WTC11 (cell line): ENCODE results near the gene SPSB3. TPM values are rescaled to one million over a fixed set of nuclear protein-coding genes. Genes with fewer than 3 reads are reported as not detected.
A peak's percentile ranks its signal among the peaks of the same experiment; 100 is the strongest.

ENCODE experiments used
- FOXP1 ChIP-seq: sonication (generic); formaldehyde crosslinking; IDR thresholded peaks from 2 replicates; pipeline ENCODE4 v1.8.0; 2022; ENCODE audit warnings: missing genetic modification reagents, mild to moderate bottlenecking, moderate library complexity, borderline replicate concordance
- GRHL2 ChIP-seq: fragments of 250-450 bp; sonication (Bioruptor Pico); IDR thresholded peaks from 2 replicates; pipeline ENCODE4 v1.8.0; 2022; ENCODE audit warnings: mild to moderate bottlenecking, moderate library complexity; ENCODE audit not compliant: insufficient replicate concordance, severe bottlenecking
- IRF2 ChIP-seq: sonication (generic); formaldehyde crosslinking; IDR thresholded peaks from 2 replicates; pipeline ENCODE4 v1.8.0; 2022; ENCODE audit warnings: low read depth, missing genetic modification reagents, borderline replicate concordance
- NFYB ChIP-seq: sonication (generic); formaldehyde crosslinking; conservative IDR thresholded peaks from 2 replicates; pipeline ENCODE4 v1.8.0; 2022; ENCODE audit warnings: low read depth, missing genetic modification reagents
- NR1H2 ChIP-seq: sonication (generic); formaldehyde crosslinking; IDR thresholded peaks from 2 replicates; pipeline ENCODE4 v1.9.0; 2021; ENCODE audit warnings: mild to moderate bottlenecking, moderate library complexity, missing genetic modification reagents
- NR2C2 ChIP-seq: sonication (generic); formaldehyde crosslinking; IDR thresholded peaks from 2 replicates; pipeline ENCODE4 v1.8.0; 2022; ENCODE audit warnings: mild to moderate bottlenecking, missing genetic modification reagents
- SMAD3 ChIP-seq: sonication (generic); formaldehyde crosslinking; IDR thresholded peaks from 2 replicates; pipeline ENCODE4 v1.8.0; 2022; ENCODE audit warnings: missing genetic modification reagents, mild to moderate bottlenecking, borderline replicate concordance
- SP1 ChIP-seq: sonication (generic); formaldehyde crosslinking; conservative IDR thresholded peaks from 2 replicates; pipeline ENCODE4 v1.8.1; 2022; ENCODE audit warnings: missing genetic modification reagents
- TCF7 ChIP-seq: sonication (generic); formaldehyde crosslinking; IDR thresholded peaks from 2 replicates; pipeline ENCODE4 v1.8.0; 2022; ENCODE audit warnings: mild to moderate bottlenecking, low read depth, missing genetic modification reagents, moderate library complexity
- TEAD1 ChIP-seq: sonication (generic); formaldehyde crosslinking; IDR thresholded peaks from 2 replicates; pipeline ENCODE4 v1.8.0; 2022; ENCODE audit warnings: mild to moderate bottlenecking, missing genetic modification reagents
- TEAD4 ChIP-seq: sonication (generic); formaldehyde crosslinking; IDR thresholded peaks from 2 replicates; pipeline ENCODE4 v1.8.0; 2022; ENCODE audit warnings: mild to moderate bottlenecking, missing genetic modification reagents
- ZNF232 ChIP-seq: sonication (generic); formaldehyde crosslinking; IDR thresholded peaks from 2 replicates; pipeline ENCODE4 v1.8.0; 2022; ENCODE audit warnings: mild to moderate bottlenecking, missing genetic modification reagents
- ZNF317 ChIP-seq: sonication (generic); formaldehyde crosslinking; IDR thresholded peaks from 2 replicates; pipeline ENCODE4 v1.8.1; 2023; ENCODE audit warnings: low read depth, mild to moderate bottlenecking, moderate library complexity, missing genetic modification reagents, borderline replicate concordance
- ZNF416 ChIP-seq: fragments of 250-450 bp; sonication (Bioruptor Pico); IDR thresholded peaks from 2 replicates; pipeline ENCODE4 v1.9.0; 2021; ENCODE audit warnings: mild to moderate bottlenecking, inconsistent platforms
- total RNA-seq: library from RNA; stranded (reverse); gene quantifications from 3 replicates; pipeline ENCODE4 v1.2.3, GENCODE V29; 2021
- TF ChIP-seq, protein P1 (sequence below): sonication (generic); formaldehyde crosslinking; IDR thresholded peaks from 2 replicates; pipeline ENCODE4 v1.8.1; 2023; ENCODE audit warnings: mild to moderate bottlenecking, missing genetic modification reagents
- TF ChIP-seq, protein P2 (sequence below): fragments of 250-450 bp; sonication (Bioruptor Pico); IDR thresholded peaks from 2 replicates; pipeline ENCODE4 v2.1.2; 2022; ENCODE audit warnings: mild to moderate bottlenecking, moderate library complexity
- TF ChIP-seq, protein P3 (sequence below): sonication (generic); formaldehyde crosslinking; IDR thresholded peaks from 2 replicates; pipeline ENCODE4 v1.8.1; 2023; ENCODE audit warnings: mild to moderate bottlenecking, missing genetic modification reagents
- TF ChIP-seq, protein P4 (sequence below): sonication (generic); formaldehyde crosslinking; IDR thresholded peaks from 2 replicates; pipeline ENCODE4 v1.8.0; 2022; ENCODE audit warnings: mild to moderate bottlenecking, missing genetic modification reagents
- TF ChIP-seq, protein P5 (sequence below): sonication (generic); formaldehyde crosslinking; IDR thresholded peaks from 2 replicates; pipeline ENCODE4 v1.8.1; 2023; ENCODE audit warnings: mild to moderate bottlenecking, missing genetic modification reagents, moderate library complexity
- TF ChIP-seq, protein P6 (sequence below): sonication (generic); formaldehyde crosslinking; IDR thresholded peaks from 2 replicates; pipeline ENCODE4 v1.8.0; 2022; ENCODE audit warnings: mild to moderate bottlenecking, missing genetic modification reagents
- TF ChIP-seq, protein P7 (sequence below): fragments of 250-450 bp; sonication (Bioruptor Pico); IDR thresholded peaks from 2 replicates; pipeline ENCODE4 v1.9.0; 2021; ENCODE audit warnings: mild to moderate bottlenecking, borderline replicate concordance
- TF ChIP-seq, protein P8 (sequence below): sonication (generic); formaldehyde crosslinking; IDR thresholded peaks from 2 replicates; pipeline ENCODE4 v1.8.0; 2022; ENCODE audit warnings: mild to moderate bottlenecking, missing genetic modification reagents

Gene SPSB3
- total RNA-seq, 1 experiment from 2014 or later: 32.8 TPM

DNA sequence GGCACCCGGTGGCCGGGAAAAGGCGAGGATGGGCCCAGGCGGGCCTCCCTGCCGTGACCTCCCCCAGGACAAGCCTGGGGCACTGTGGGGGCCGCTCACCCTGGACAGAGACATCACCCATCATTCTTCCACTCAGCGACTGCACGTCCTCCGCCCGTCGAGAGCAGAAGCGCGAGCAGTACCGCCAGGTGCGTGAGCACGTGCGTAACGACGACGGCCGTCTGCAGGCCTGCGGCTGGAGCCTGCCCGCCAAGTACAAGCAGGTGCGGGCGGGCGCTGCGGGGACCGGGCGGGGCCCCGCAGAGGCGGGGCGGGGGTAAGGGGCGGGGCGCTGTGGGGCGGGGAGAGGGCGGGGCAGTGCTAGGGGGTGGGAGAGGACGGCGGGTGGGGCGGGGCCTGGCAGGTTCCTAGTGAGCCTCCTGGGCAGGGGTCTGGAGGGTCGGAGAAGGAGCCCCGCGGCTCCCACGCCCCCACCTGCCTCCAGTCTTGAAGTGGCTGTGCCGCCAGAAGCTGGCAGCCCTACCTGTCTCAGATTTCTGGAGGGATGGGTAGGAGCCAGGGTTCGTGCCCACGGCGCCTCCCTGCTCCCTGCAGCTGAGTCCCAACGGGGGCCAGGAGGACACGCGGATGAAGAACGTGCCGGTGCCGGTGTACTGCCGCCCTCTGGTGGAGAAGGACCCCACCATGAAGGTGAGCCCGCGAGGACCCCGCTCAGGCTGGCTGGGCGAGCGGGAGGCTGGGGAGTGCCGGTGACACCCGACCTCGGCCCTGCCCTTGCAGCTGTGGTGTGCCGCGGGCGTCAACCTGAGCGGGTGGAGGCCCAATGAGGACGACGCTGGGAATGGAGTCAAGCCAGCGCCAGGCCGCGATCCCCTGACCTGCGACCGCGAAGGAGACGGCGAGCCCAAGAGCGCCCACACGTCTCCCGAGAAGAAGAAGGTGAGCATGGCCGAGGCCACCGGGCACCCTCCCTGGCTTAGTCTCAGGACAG, 18.6 kb downstream of the SPSB3 start (continued):
- no peak for TF ChIP-seq GRHL2 (CRISPR knock-in tag)
- TF ChIP-seq IRF2 (CRISPR knock-in tag): 0 out of 2 replicates have a peak, but pooled peaks have one; percentile 73
- TF ChIP-seq, protein P1, sequence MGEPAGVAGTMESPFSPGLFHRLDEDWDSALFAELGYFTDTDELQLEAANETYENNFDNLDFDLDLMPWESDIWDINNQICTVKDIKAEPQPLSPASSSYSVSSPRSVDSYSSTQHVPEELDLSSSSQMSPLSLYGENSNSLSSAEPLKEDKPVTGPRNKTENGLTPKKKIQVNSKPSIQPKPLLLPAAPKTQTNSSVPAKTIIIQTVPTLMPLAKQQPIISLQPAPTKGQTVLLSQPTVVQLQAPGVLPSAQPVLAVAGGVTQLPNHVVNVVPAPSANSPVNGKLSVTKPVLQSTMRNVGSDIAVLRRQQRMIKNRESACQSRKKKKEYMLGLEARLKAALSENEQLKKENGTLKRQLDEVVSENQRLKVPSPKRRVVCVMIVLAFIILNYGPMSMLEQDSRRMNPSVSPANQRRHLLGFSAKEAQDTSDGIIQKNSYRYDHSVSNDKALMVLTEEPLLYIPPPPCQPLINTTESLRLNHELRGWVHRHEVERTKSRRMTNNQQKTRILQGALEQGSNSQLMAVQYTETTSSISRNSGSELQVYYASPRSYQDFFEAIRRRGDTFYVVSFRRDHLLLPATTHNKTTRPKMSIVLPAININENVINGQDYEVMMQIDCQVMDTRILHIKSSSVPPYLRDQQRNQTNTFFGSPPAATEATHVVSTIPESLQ (CRISPR knock-in tag): no peak
- peak; percentile 72; the same call in 1 of the 2 replicates for TF ChIP-seq ZNF232 (CRISPR knock-in tag)
- TF ChIP-seq SP1 (CRISPR knock-in tag): no peak; the same call in 1 of the 2 replicates
- TF ChIP-seq, protein P2, sequence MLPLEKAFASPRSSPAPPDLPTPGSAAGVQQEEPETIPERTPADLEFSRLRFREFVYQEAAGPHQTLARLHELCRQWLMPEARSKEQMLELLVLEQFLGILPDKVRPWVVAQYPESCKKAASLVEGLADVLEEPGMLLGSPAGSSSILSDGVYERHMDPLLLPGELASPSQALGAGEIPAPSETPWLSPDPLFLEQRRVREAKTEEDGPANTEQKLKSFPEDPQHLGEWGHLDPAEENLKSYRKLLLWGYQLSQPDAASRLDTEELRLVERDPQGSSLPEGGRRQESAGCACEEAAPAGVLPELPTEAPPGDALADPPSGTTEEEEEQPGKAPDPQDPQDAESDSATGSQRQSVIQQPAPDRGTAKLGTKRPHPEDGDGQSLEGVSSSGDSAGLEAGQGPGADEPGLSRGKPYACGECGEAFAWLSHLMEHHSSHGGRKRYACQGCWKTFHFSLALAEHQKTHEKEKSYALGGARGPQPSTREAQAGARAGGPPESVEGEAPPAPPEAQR: no peak
- TF ChIP-seq TEAD4: peak; percentile 82
- TF ChIP-seq, protein P3, sequence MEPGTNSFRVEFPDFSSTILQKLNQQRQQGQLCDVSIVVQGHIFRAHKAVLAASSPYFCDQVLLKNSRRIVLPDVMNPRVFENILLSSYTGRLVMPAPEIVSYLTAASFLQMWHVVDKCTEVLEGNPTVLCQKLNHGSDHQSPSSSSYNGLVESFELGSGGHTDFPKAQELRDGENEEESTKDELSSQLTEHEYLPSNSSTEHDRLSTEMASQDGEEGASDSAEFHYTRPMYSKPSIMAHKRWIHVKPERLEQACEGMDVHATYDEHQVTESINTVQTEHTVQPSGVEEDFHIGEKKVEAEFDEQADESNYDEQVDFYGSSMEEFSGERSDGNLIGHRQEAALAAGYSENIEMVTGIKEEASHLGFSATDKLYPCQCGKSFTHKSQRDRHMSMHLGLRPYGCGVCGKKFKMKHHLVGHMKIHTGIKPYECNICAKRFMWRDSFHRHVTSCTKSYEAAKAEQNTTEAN (CRISPR knock-in tag): peak; percentile 70; the same call in 1 of the 2 replicates
- TF ChIP-seq, protein P4, sequence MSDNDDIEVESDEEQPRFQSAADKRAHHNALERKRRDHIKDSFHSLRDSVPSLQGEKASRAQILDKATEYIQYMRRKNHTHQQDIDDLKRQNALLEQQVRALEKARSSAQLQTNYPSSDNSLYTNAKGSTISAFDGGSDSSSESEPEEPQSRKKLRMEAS (CRISPR knock-in tag): peak; percentile 96
- 0 out of 2 replicates have a peak, but pooled peaks have one; percentile 4 for TF ChIP-seq ZNF416 (CRISPR knock-in tag)
- no peak for TF ChIP-seq NR1H2 (CRISPR knock-in tag)
- TF ChIP-seq, protein P5, sequence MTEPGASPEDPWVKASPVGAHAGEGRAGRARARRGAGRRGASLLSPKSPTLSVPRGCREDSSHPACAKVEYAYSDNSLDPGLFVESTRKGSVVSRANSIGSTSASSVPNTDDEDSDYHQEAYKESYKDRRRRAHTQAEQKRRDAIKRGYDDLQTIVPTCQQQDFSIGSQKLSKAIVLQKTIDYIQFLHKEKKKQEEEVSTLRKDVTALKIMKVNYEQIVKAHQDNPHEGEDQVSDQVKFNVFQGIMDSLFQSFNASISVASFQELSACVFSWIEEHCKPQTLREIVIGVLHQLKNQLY (CRISPR knock-in tag): no peak
- TF ChIP-seq TEAD1 (CRISPR knock-in tag): peak; percentile 84; the same call in 1 of the 2 replicates
- TF ChIP-seq TCF7 (CRISPR knock-in tag): peak; percentile 85; the same call in 1 of the 2 replicates
- TF ChIP-seq ZNF317: no peak
- TF ChIP-seq NFYB: peak; percentile 46
- TF ChIP-seq, protein P6, sequence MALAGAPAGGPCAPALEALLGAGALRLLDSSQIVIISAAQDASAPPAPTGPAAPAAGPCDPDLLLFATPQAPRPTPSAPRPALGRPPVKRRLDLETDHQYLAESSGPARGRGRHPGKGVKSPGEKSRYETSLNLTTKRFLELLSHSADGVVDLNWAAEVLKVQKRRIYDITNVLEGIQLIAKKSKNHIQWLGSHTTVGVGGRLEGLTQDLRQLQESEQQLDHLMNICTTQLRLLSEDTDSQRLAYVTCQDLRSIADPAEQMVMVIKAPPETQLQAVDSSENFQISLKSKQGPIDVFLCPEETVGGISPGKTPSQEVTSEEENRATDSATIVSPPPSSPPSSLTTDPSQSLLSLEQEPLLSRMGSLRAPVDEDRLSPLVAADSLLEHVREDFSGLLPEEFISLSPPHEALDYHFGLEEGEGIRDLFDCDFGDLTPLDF (CRISPR knock-in tag): 0 out of 2 replicates have a peak, but pooled peaks have one; percentile 68
- TF ChIP-seq NR2C2 (CRISPR knock-in tag): peak; percentile 64; the same call in 1 of the 2 replicates
- TF ChIP-seq FOXP1 (CRISPR knock-in tag): peak; percentile 91
- TF ChIP-seq, protein P7, sequence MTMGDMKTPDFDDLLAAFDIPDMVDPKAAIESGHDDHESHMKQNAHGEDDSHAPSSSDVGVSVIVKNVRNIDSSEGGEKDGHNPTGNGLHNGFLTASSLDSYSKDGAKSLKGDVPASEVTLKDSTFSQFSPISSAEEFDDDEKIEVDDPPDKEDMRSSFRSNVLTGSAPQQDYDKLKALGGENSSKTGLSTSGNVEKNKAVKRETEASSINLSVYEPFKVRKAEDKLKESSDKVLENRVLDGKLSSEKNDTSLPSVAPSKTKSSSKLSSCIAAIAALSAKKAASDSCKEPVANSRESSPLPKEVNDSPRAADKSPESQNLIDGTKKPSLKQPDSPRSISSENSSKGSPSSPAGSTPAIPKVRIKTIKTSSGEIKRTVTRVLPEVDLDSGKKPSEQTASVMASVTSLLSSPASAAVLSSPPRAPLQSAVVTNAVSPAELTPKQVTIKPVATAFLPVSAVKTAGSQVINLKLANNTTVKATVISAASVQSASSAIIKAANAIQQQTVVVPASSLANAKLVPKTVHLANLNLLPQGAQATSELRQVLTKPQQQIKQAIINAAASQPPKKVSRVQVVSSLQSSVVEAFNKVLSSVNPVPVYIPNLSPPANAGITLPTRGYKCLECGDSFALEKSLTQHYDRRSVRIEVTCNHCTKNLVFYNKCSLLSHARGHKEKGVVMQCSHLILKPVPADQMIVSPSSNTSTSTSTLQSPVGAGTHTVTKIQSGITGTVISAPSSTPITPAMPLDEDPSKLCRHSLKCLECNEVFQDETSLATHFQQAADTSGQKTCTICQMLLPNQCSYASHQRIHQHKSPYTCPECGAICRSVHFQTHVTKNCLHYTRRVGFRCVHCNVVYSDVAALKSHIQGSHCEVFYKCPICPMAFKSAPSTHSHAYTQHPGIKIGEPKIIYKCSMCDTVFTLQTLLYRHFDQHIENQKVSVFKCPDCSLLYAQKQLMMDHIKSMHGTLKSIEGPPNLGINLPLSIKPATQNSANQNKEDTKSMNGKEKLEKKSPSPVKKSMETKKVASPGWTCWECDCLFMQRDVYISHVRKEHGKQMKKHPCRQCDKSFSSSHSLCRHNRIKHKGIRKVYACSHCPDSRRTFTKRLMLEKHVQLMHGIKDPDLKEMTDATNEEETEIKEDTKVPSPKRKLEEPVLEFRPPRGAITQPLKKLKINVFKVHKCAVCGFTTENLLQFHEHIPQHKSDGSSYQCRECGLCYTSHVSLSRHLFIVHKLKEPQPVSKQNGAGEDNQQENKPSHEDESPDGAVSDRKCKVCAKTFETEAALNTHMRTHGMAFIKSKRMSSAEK: 0 out of 2 replicates have a peak, but pooled peaks have one; percentile 44
- peak; percentile 96 for TF ChIP-seq SMAD3 (CRISPR knock-in tag)
- TF ChIP-seq, protein P8, sequence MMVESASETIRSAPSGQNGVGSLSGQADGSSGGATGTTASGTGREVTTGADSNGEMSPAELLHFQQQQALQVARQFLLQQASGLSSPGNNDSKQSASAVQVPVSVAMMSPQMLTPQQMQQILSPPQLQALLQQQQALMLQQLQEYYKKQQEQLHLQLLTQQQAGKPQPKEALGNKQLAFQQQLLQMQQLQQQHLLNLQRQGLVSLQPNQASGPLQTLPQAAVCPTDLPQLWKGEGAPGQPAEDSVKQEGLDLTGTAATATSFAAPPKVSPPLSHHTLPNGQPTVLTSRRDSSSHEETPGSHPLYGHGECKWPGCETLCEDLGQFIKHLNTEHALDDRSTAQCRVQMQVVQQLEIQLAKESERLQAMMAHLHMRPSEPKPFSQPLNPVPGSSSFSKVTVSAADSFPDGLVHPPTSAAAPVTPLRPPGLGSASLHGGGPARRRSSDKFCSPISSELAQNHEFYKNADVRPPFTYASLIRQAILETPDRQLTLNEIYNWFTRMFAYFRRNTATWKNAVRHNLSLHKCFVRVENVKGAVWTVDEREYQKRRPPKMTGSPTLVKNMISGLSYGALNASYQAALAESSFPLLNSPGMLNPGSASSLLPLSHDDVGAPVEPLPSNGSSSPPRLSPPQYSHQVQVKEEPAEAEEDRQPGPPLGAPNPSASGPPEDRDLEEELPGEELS: peak; percentile 96
